ENCODE measurements around the gene ZDHHC14. TPM values are rescaled to one million over a fixed set of nuclear protein-coding genes. Genes with fewer than 3 reads are reported as not detected.

ZDHHC14 gene
- total RNA-seq, 1 donor from 2014 or later = 14.5 TPM

- TF ChIP-seq, protein P1, sequence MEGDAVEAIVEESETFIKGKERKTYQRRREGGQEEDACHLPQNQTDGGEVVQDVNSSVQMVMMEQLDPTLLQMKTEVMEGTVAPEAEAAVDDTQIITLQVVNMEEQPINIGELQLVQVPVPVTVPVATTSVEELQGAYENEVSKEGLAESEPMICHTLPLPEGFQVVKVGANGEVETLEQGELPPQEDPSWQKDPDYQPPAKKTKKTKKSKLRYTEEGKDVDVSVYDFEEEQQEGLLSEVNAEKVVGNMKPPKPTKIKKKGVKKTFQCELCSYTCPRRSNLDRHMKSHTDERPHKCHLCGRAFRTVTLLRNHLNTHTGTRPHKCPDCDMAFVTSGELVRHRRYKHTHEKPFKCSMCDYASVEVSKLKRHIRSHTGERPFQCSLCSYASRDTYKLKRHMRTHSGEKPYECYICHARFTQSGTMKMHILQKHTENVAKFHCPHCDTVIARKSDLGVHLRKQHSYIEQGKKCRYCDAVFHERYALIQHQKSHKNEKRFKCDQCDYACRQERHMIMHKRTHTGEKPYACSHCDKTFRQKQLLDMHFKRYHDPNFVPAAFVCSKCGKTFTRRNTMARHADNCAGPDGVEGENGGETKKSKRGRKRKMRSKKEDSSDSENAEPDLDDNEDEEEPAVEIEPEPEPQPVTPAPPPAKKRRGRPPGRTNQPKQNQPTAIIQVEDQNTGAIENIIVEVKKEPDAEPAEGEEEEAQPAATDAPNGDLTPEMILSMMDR (IDR thresholded peaks at IDR 0.05) = no peak
- Histone ChIP-seq H3K36me3 (no peaks in the 10 kb centered on the region), H3K27ac (no peak overlapping the region), H3K4me3 (no peak overlapping the region), H3K9me3 (peaks cover 0 to 5% of the 10 kb centered on the region in 2 donors), H3K4me1 (no peaks in the 10 kb centered on the region), H3K27me3 (no peaks in the 10 kb centered on the region)
- intact Hi-C loops (cut with DNase I) = no loop called here
- no peak for DNase-seq (ENCODE audit: low spot score in 2 of 2)
These were observed 15.0 kb downstream of the ZDHHC14 start for GRCh38 chr6:157396026-157396425.

DNA sequence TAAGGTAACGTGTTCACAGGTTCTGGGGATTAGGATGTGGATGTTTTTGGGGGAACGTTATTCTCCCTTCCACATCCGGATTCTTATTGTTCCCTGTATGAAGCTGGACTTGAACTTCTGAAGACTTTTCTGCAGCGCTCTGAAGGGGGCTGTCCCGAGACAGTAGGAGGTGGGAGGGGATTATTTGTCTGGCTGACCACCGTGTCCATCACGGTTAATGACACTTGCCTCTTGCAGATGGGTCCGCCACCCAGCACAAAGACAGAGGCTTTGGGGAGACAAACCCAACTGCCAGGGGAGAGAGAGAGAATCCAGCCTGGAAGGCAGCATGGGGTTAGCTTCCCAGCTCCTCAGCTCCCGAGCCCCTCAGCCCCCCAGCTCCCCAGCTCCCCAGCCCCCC lies 16.7 kb downstream of the ZDHHC14 start:
- no peak overlapping the region for H3K4me3 ChIP-seq
- H3K27ac ChIP-seq = no peak overlapping the region
- no peak for DNase-seq (ENCODE audit: low spot score in 2 of 2)
- no peaks in the 10 kb centered on the region for H3K4me1 ChIP-seq
- H3K36me3 ChIP-seq = no peaks in the 10 kb centered on the region
- intact Hi-C loops (cut with DNase I) = no loop called here
- no peaks in the 10 kb centered on the region for H3K27me3 ChIP-seq
- TF ChIP-seq, protein P1 (IDR thresholded peaks at IDR 0.05) = no peak
- H3K9me3 ChIP-seq = no peaks in the 10 kb centered on the region

DNA sequence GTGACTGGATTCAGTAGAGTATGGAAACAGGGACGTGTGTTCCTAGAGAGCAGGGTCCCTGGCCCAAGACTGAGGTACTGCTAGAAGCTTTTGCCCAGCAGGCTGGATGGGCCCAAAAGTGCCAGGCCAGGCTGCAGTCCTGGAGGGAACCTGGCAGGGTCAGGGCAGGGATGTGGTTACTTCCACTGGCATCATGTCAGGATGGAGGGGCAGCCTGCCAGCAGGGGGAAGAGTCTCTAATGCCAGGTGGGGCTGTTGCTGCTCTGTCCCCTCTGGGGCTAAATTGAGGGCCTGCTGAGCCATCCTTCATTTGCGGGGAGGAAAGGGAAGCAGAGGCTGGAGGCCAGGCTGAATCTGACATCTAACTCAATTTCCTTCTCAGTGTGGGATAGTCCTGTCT lies 17.2 kb downstream of the ZDHHC14 start:
- Histone ChIP-seq H3K9me3 (no peaks in the 10 kb centered on the region), H3K4me1 (no peaks in the 10 kb centered on the region), H3K27me3 (no peaks in the 10 kb centered on the region), H3K36me3 (no peaks in the 10 kb centered on the region), H3K4me3 (no peak overlapping the region), H3K27ac (no peak overlapping the region)
- DNase-seq (ENCODE audit: low spot score in 2 of 2) = no peak
- TF ChIP-seq, protein P1 (IDR thresholded peaks at IDR 0.05) = no peak
- intact Hi-C loops (cut with DNase I) = no loop called here

GRCh38 chr6:157400676-157401075 lies 19.7 kb downstream of the ZDHHC14 start:
- no peak overlapping the region for H3K4me3 ChIP-seq
- no peaks in the 10 kb centered on the region for H3K36me3 ChIP-seq
- no peak overlapping the region for H3K27ac ChIP-seq
- TF ChIP-seq, protein P1 (IDR thresholded peaks at IDR 0.05) = no peak
- no peaks in the 10 kb centered on the region for H3K4me1 ChIP-seq
- no peaks in the 10 kb centered on the region for H3K9me3 ChIP-seq
- DNase-seq (ENCODE audit: low spot score in 2 of 2) = no peak
- H3K27me3 ChIP-seq = no peaks in the 10 kb centered on the region
- intact Hi-C loops (cut with DNase I) = no loop called here

GRCh38 chr6:157401734-157402338 lies 20.8 kb downstream of the ZDHHC14 start:
- H3K4me3 ChIP-seq = no peak overlapping the region
- H3K9me3 ChIP-seq = no peaks in the 10 kb centered on the region
- intact Hi-C loops (cut with DNase I) = no loop called here
- H3K27ac ChIP-seq = no peak overlapping the region
- H3K4me1 ChIP-seq = no peaks in the 10 kb centered on the region
- no peak for DNase-seq (ENCODE audit: low spot score in 2 of 2)
- H3K36me3 ChIP-seq = no peaks in the 10 kb centered on the region
- H3K27me3 ChIP-seq = no peaks in the 10 kb centered on the region
- TF ChIP-seq, protein P1 (IDR thresholded peaks at IDR 0.05) = no peak

Measured in ascending aorta (tissue), 2 donors.